HepG2 (cell line): Measurements from ENCODE around the gene AP3D1. TPM values are rescaled to one million over a fixed set of nuclear protein-coding genes. Genes with fewer than 3 reads are reported as not detected.

ENCODE experiments used
- AHR ChIP-seq: IDR thresholded peaks from 2 replicates; pipeline ENCODE4 v1.6.1; 2018; ENCODE audit warnings: missing genetic modification reagents, missing compliant biosample characterization
- CHD2 ChIP-seq: IDR thresholded peaks from 2 replicates; pipeline ENCODE4 v1.6.1; 2011; ENCODE audit warnings: low read depth, low read length, improper control_type of control experiment
- ERF ChIP-seq: IDR thresholded peaks from 2 replicates; pipeline ENCODE4 v1.6.1; 2018; ENCODE audit warnings: missing biosample characterization, missing genetic modification reagents
- HNF1A ChIP-seq, 2 experiments: sonication (generic) in 1 of 2; formaldehyde crosslinking in 1 of 2; IDR thresholded peaks; 2 replicates each; pipeline versions ENCODE4 v1.4.0 to v1.6.1; 2016 to 2020; ENCODE audit warnings: borderline replicate concordance in 1 of 2, low read depth in 1 of 2, mild to moderate bottlenecking in 1 of 2, missing genetic modification reagents in 1 of 2
- HNRNPLL ChIP-seq: fragments of 200-400 bp; formaldehyde crosslinking; IDR thresholded peaks from 2 replicates; pipeline ENCODE4 v1.6.1; 2017; ENCODE audit warnings: mild to moderate bottlenecking, low read depth, low read length; ENCODE audit not compliant: poor library complexity, severe bottlenecking
- MAFF ChIP-seq: IDR thresholded peaks from 2 replicates; pipeline ENCODE4 v1.6.1; 2011; ENCODE audit warnings: low read depth, low read length, improper control_type of control experiment
- MAFK ChIP-seq, 2 experiments: IDR thresholded peaks in 1 of 2; conservative IDR thresholded peaks in 1 of 2; 2 replicates each; pipeline ENCODE4 v1.6.1; 2011; ENCODE audit warnings: improper control_type of control experiment in 2 of 2, low read length in 2 of 2
- MTA1 ChIP-seq: sonication (generic); formaldehyde crosslinking; IDR thresholded peaks from 2 replicates; pipeline ENCODE4 v1.4.0; 2020; ENCODE audit warnings: missing genetic modification reagents, mild to moderate bottlenecking, borderline replicate concordance
- NFATC3 ChIP-seq: sonication (generic); formaldehyde crosslinking; IDR thresholded peaks from 2 replicates; pipeline ENCODE4 v1.5.1; 2020; ENCODE audit warnings: mild to moderate bottlenecking, missing genetic modification reagents
- POLR2AphosphoS2 ChIP-seq: IDR thresholded peaks from 2 replicates; pipeline ENCODE4 v1.6.1; 2011; ENCODE audit warnings: low read depth, low read length, improper control_type of control experiment
- RARG ChIP-seq: sonication (generic); formaldehyde crosslinking; IDR thresholded peaks from 2 replicates; pipeline ENCODE4 v1.4.0; 2020; ENCODE audit warnings: low read depth, mild to moderate bottlenecking, missing genetic modification reagents
- SALL2 ChIP-seq: sonication (generic); formaldehyde crosslinking; IDR thresholded peaks from 2 replicates; pipeline ENCODE4 v1.8.1; 2023; ENCODE audit warnings: mild to moderate bottlenecking, missing genetic modification reagents, inconsistent platforms
- SMAD9 ChIP-seq: sonication (generic); formaldehyde crosslinking; IDR thresholded peaks from 2 replicates; pipeline ENCODE4 v1.5.1; 2020; ENCODE audit warnings: mild to moderate bottlenecking, missing genetic modification reagents
- SOX13 ChIP-seq, 3 experiments: fragments of 450-650 bp in 1 of 3; sonication (generic) in 1 of 3; formaldehyde crosslinking in 1 of 3; IDR thresholded peaks in 2 of 3; conservative IDR thresholded peaks in 1 of 3; 2 replicates each; pipeline versions ENCODE4 v1.5.0 to v1.6.1; 2016 to 2020; ENCODE audit warnings: antibody characterized with exemption in 1 of 3, mild to moderate bottlenecking in 1 of 3, missing compliant biosample characterization in 1 of 3, missing genetic modification reagents in 1 of 3, moderate library complexity in 1 of 3
- SP2 ChIP-seq: sonication (generic); formaldehyde crosslinking; IDR thresholded peaks from 2 replicates; pipeline ENCODE4 v1.5.1; 2020; ENCODE audit warnings: mild to moderate bottlenecking, missing genetic modification reagents
- TMF1 ChIP-seq: sonication (generic); formaldehyde crosslinking; IDR thresholded peaks from 2 replicates; pipeline ENCODE4 v1.8.1; 2022; ENCODE audit warnings: low read depth, missing genetic modification reagents
- ZBTB14 ChIP-seq: sonication (generic); formaldehyde crosslinking; IDR thresholded peaks from 2 replicates; pipeline ENCODE4 v1.4.0; 2020; ENCODE audit warnings: missing genetic modification reagents
- ZBTB26 ChIP-seq: IDR thresholded peaks from 2 replicates; pipeline ENCODE4 v1.6.1; 2016; ENCODE audit warnings: missing compliant biosample characterization, missing genetic modification reagents, borderline replicate concordance
- ZNF256 ChIP-seq: sonication (generic); formaldehyde crosslinking; conservative IDR thresholded peaks from 2 replicates; pipeline ENCODE4 v1.4.0; 2020; ENCODE audit warnings: missing genetic modification reagents
- ZNF576 ChIP-seq: sonication (generic); formaldehyde crosslinking; IDR thresholded peaks from 2 replicates; pipeline ENCODE4 v1.4.0; 2020; ENCODE audit warnings: mild to moderate bottlenecking, missing genetic modification reagents
- ZNF619 ChIP-seq: sonication (generic); formaldehyde crosslinking; IDR thresholded peaks from 2 replicates; pipeline ENCODE4 v1.4.0; 2020; ENCODE audit warnings: mild to moderate bottlenecking, missing genetic modification reagents
- ZNF761 ChIP-seq: sonication (generic); formaldehyde crosslinking; conservative IDR thresholded peaks from 2 replicates; pipeline ENCODE4 v1.4.0; 2020; ENCODE audit warnings: mild to moderate bottlenecking, missing genetic modification reagents
- ZNF781 ChIP-seq: sonication (generic); formaldehyde crosslinking; IDR thresholded peaks from 2 replicates; pipeline ENCODE4 v1.5.1; 2020; ENCODE audit warnings: borderline replicate concordance, mild to moderate bottlenecking, missing genetic modification reagents; ENCODE audit errors: not compliant biosample characterization
- polyA plus RNA-seq, 8 experiments: library from polyadenylated mRNA; depleted of rRNA in 3 of 8; stranded (reverse) in 7 of 8; unstranded in 1 of 8; fragments of >200 nt; fragmentation: Illumina TruSeq in 4 of 8; extraction: Trizol in 4 of 8; gene quantifications; 2 replicates each; pipeline versions ENCODE4 v1.2.1 to v1.2.3, GENCODE V29; 2011 to 2016; ENCODE audit warnings: low read depth in 4 of 8, missing spikeins in 1 of 8, mixed read lengths in 1 of 8; ENCODE audit not compliant: insufficient read depth in 1 of 8
- total RNA-seq, 5 experiments: library from RNA; depleted of rRNA; stranded (reverse); fragments of >200 nt; fragmentation: Illumina TruSeq; extraction: Trizol; gene quantifications; 2 replicates each; pipeline ENCODE4 v1.2.3, GENCODE V29; 2016; ENCODE audit warnings: low read depth in 1 of 5

Gene AP3D1
- total and polyA plus RNA-seq, 2 of the 13 experiments (the other 11 are each of a cell fraction or from before 2014, with no cell fraction given) = 68.0 to 82.6 TPM

GRCh38 chr19:2096034-2096479 is 55.3 kb downstream of the AP3D1 start, which contains the start of gene MOB3A (continued):
- TF ChIP-seq SP2 (CRISPR knock-in tag) (peak; percentile 36; the same call in 1 of the 2 replicates), CHD2 (peak; percentile 89), MAFK (conservative IDR thresholded peaks at IDR 0.05 in 1 of 2, IDR thresholded peaks at IDR 0.05 in 1 of 2; ENCODE audit: low read length in 2 of 2) (no peak), HNRNPLL (peak; percentile 50), MTA1 (CRISPR knock-in tag) (peak; percentile 92), ZNF761 (peak; percentile 55; the same call in 1 of the 2 replicates), MAFF (no peak), SOX13 (IDR thresholded peaks at IDR 0.05) (no peak), SOX13 (CRISPR knock-in tag; conservative IDR thresholded peaks at IDR 0.05 in 1 of 2, IDR thresholded peaks at IDR 0.05 in 1 of 2) (peak in 1 of 2 experiments; percentile 86; a peak in 2 of 4 replicates), ZBTB26 (no peak), POLR2AphosphoS2 (no peak), SALL2 (CRISPR knock-in tag) (peak; percentile 89), HNF1A (IDR thresholded peaks at IDR 0.05; ENCODE audit: low read depth) (no peak), HNF1A (CRISPR knock-in tag; IDR thresholded peaks at IDR 0.05; ENCODE audit: borderline replicate concordance) (peak; percentile 69; the same call in 1 of the 2 replicates), TMF1 (CRISPR knock-in tag) (peak; percentile 81), ERF (peak; percentile 66; the same call in 1 of the 2 replicates), ZBTB14 (CRISPR knock-in tag) (peak; percentile 43), RARG (CRISPR knock-in tag) (0 out of 2 replicates have a peak, but pooled peaks have one; percentile 41), AHR (CRISPR knock-in tag) (no peak), ZNF781 (CRISPR knock-in tag) (no peak), NFATC3 (CRISPR knock-in tag) (no peak), ZNF576 (no peak), SMAD9 (CRISPR knock-in tag) (no peak), ZNF256 (CRISPR knock-in tag) (no peak), ZNF619 (no peak; the same call in 1 of the 2 replicates)
